Measurements from ENCODE around the gene ADGRV1. TPM values are rescaled to one million over a fixed set of nuclear protein-coding genes. Genes with fewer than 3 reads are reported as not detected.

ADGRV1 gene
- total and polyA plus RNA-seq, 9 of the 15 experiments (the other 6 are each of a cell fraction or from before 2014, with no cell fraction given): 21.7 to 156 (median 58.2) TPM

GRCh38 chr5:90533794-90534193, 24.8 kb upstream of the ADGRV1 start (continued):
- no peak for TF ChIP-seq JUND (IDR thresholded peaks at IDR 0.05; ENCODE audit: borderline replicate concordance, low read depth, low read length)
- no peak for TF ChIP-seq JUND (tag; IDR thresholded peaks at IDR 0.05; ENCODE audit: borderline replicate concordance, low read depth, low read length)
- TF ChIP-seq ARNT (IDR thresholded peaks at IDR 0.05): 0 out of 4 replicates have a peak, but pooled peaks of 1 of the 2 experiments have one; percentile 30
- no peak for TF ChIP-seq MECOM (CRISPR knock-in tag; IDR thresholded peaks at IDR 0.05)
- TF ChIP-seq NRF1 (conservative IDR thresholded peaks at IDR 0.05 in 1 of 2, IDR thresholded peaks at IDR 0.05 in 1 of 2): peak; percentile 28 to 39; a peak in 3 of 4 replicates
- peak; percentile 51; the same call in 1 of the 2 replicates for TF ChIP-seq L3MBTL2 (IDR thresholded peaks at IDR 0.05)
- peak; percentile 68 for TF ChIP-seq NR2C1 (IDR thresholded peaks at IDR 0.05)
- TF ChIP-seq NR2C1 (tag; IDR thresholded peaks at IDR 0.05): peak; percentile 75
- TF ChIP-seq TAF9B (IDR thresholded peaks at IDR 0.05; ENCODE audit: partially characterized antibody): no peak
- no peak for TF ChIP-seq CBFA2T3 (IDR thresholded peaks at IDR 0.05)
- TF ChIP-seq RNF219 (CRISPR knock-in tag; IDR thresholded peaks at IDR 0.05): no peak

- Histone ChIP-seq H4K20me1 (replicated peaks; ENCODE audit: control insufficient read depth, insufficient read depth, low read length) (no peaks in the 10 kb centered on the region), H3K4me1 (replicated peaks in 1 of 2; ENCODE audit: control insufficient read depth in 2 of 2, insufficient read depth in 2 of 2, low read length in 2 of 2) (peaks cover 0 to 11% of the 10 kb centered on the region in 2 experiments; a peak in 3 of 5 replicates), H3K9me3 (replicated peaks; ENCODE audit: control insufficient read depth, insufficient read depth, low read depth, low read length) (no peaks in the 10 kb centered on the region), H2AFZ (ENCODE audit: low read depth, low read length) (peak overlapping the region; percentile 32; the same call in 1 of the 2 replicates), H3K79me2 (ENCODE audit: control insufficient read depth, insufficient read depth, low read length) (no peaks in the 10 kb centered on the region), H3K27ac (ENCODE audit: extremely low read depth, low read depth, low read length) (no peak overlapping the region), H3K4me3 (no peak overlapping the region), H3K9me1 (ENCODE audit: control insufficient read depth, insufficient read depth, low read length) (no peaks in the 10 kb centered on the region), H3K4me2 (ENCODE audit: insufficient read depth, low read length) (no peak overlapping the region), H3K9ac (ENCODE audit: insufficient read depth in 1 of 2, low read depth in 2 of 2, low read length in 2 of 2) (no peak overlapping the region), H3K27me3 (ENCODE audit: control insufficient read depth in 2 of 2, insufficient read depth in 2 of 2, low read length in 2 of 2) (no peaks in the 10 kb centered on the region), H3K36me3 (ENCODE audit: control insufficient read depth, insufficient read depth, low read length) (no peaks in the 10 kb centered on the region)
- ATAC-seq (no peak), DNase-seq (ENCODE audit: extremely low read depth in 1 of 4, low spot score in 3 of 4) (no peak), FAIRE-seq (no peak)
- BruUV-seq (replicated peaks): no TSS peak
- WGBS (ENCODE audit: insufficient coverage, low coverage, missing lambda C conversion rate): 78% methylated on average over 3 of the region's 3 CpGs
- CTCF ChIA-PET (ENCODE audit: low intra/inter-chr PET ratio): no interaction called here
- POLR2A ChIA-PET: no interaction called here
- intact Hi-C loops (cut with micrococcal nuclease) (loop anchor here (5.0 to 10.0 kb wide), 3 partner anchors 52 to 330 kb away; no protein-coding TSS in a partner anchor), in situ Hi-C loops (cut with MboI) (no loop called here)
- TF ChIP-seq CEBPB (tag; IDR thresholded peaks at IDR 0.05) (peak; percentile 92), CEBPG (CRISPR knock-in tag; IDR thresholded peaks at IDR 0.05) (no peak), CEBPG (tag; conservative IDR thresholded peaks at IDR 0.05 in 1 of 2, IDR thresholded peaks at IDR 0.05 in 1 of 2) (peak; percentile 77 to 92), TCF7 (IDR thresholded peaks at IDR 0.05; ENCODE audit: borderline replicate concordance) (no peak), ATF3 (IDR thresholded peaks at IDR 0.05) (peak; percentile 35; the same call in 1 of the 2 replicates), ATF3 (CRISPR knock-in tag; conservative IDR thresholded peaks at IDR 0.05) (no peak)
Observed at GRCh38 chr5:90534922-90535321, 23.7 kb upstream of the ADGRV1 start.

Data from K562 (cell line).